RWPE2 (cell line): ENCODE results near the gene PLEKHJ1.
A peak's percentile ranks its signal among the peaks of the same experiment; 100 is the strongest.

Source experiments
- ATAC-seq: fragments of 200-7000 bp; cut with Tn5 transposase; 3 replicates; pipeline ENCODE4 v1.9.1; 2021; ENCODE audit warnings: low read depth
- DNase-seq: peaks from one replicate; pipeline ENCODE4 v3.0.0-alpha.2; 2020; ENCODE audit warnings: low spot score
- H3K27ac ChIP-seq: fragments of 450-650 bp; 2 replicates; pipeline ENCODE4 v1.5.1; 2017; ENCODE audit warnings: mild to moderate bottlenecking; ENCODE audit not compliant: poor library complexity, severe bottlenecking
- H3K27me3 ChIP-seq: fragments of 250-450 bp; sonication (Bioruptor Pico); 2 replicates; pipeline ENCODE4 v1.5.1; 2021; ENCODE audit warnings: mild to moderate bottlenecking, moderate library complexity; ENCODE audit not compliant: insufficient read depth, poor library complexity, severe bottlenecking
- H3K36me3 ChIP-seq: fragments of 250-450 bp; sonication (Bioruptor Pico); 2 replicates; pipeline ENCODE4 v1.5.1; 2020; ENCODE audit warnings: low read depth, mild to moderate bottlenecking, moderate library complexity
- H3K4me1 ChIP-seq: fragments of 250-450 bp; sonication (Bioruptor Pico); 2 replicates; pipeline ENCODE4 v1.5.1; 2021; ENCODE audit warnings: mild to moderate bottlenecking, moderate library complexity; ENCODE audit not compliant: insufficient read depth, poor library complexity, severe bottlenecking
- H3K4me3 ChIP-seq: fragments of 250-450 bp; sonication (Bioruptor Pico); 2 replicates; pipeline ENCODE4 v1.5.1; 2021; ENCODE audit warnings: mild to moderate bottlenecking, moderate library complexity; ENCODE audit not compliant: severe bottlenecking
- H3K9me3 ChIP-seq: fragments of 250-450 bp; sonication (Bioruptor Pico); 2 replicates; pipeline ENCODE4 v1.5.1; 2021; ENCODE audit warnings: mild to moderate bottlenecking, moderate library complexity; ENCODE audit not compliant: severe bottlenecking
- TF ChIP-seq, protein P1 (sequence below): fragments of 450-650 bp; IDR thresholded peaks from one replicate; pipeline ENCODE4 v1.5.1; 2017; ENCODE audit warnings: mild to moderate bottlenecking, moderate library complexity; ENCODE audit not compliant: poor library complexity, severe bottlenecking

Gene PLEKHJ1

GRCh38 chr19:2251106-2252054 is 15.3 kb upstream of the PLEKHJ1 start:
- H3K36me3 ChIP-seq = peaks cover 14% of the 10 kb centered on the region
- DNase-seq = peak; percentile 54
- H3K4me3 ChIP-seq = no peak overlapping the region
- TF ChIP-seq, protein P1, sequence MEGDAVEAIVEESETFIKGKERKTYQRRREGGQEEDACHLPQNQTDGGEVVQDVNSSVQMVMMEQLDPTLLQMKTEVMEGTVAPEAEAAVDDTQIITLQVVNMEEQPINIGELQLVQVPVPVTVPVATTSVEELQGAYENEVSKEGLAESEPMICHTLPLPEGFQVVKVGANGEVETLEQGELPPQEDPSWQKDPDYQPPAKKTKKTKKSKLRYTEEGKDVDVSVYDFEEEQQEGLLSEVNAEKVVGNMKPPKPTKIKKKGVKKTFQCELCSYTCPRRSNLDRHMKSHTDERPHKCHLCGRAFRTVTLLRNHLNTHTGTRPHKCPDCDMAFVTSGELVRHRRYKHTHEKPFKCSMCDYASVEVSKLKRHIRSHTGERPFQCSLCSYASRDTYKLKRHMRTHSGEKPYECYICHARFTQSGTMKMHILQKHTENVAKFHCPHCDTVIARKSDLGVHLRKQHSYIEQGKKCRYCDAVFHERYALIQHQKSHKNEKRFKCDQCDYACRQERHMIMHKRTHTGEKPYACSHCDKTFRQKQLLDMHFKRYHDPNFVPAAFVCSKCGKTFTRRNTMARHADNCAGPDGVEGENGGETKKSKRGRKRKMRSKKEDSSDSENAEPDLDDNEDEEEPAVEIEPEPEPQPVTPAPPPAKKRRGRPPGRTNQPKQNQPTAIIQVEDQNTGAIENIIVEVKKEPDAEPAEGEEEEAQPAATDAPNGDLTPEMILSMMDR = no peak
- H3K27me3 ChIP-seq = peaks cover 43% of the 10 kb centered on the region
- no peak for ATAC-seq
- no peaks in the 10 kb centered on the region for H3K9me3 ChIP-seq
- no peaks in the 10 kb centered on the region for H3K4me1 ChIP-seq
- H3K27ac ChIP-seq = no peak overlapping the region

DNA sequence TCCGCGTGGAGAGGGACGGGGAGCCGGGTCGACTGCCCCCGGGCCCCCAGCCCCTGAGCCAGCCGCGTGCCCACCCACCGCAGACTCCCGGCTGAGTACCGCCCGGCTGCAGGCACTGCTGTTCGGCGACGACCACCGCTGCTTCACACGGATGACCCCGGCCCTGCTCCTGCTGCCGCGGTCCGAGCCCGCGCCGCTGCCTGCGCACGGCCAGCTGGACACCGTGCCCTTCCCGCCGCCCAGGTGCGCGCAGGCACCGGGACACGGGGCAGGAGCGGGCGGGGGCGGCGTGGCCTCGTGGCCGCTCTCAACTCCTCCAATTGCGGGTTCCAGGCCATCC is 14.6 kb upstream of the PLEKHJ1 start:
- DNase-seq (no peak), ATAC-seq (no peak; the same call in 2 of the 3 replicates)
- Histone ChIP-seq H3K4me1 (no peaks in the 10 kb centered on the region), H3K9me3 (no peaks in the 10 kb centered on the region), H3K36me3 (peaks cover 20% of the 10 kb centered on the region), H3K27ac (no peak overlapping the region), H3K4me3 (no peak overlapping the region), H3K27me3 (peaks cover 43% of the 10 kb centered on the region)
- TF ChIP-seq, protein P1 = no peak

GRCh38 chr19:2249880-2250765 is 14.0 kb upstream of the PLEKHJ1 start:
- Histone ChIP-seq H3K27me3 (peaks cover 43% of the 10 kb centered on the region), H3K4me3 (no peak overlapping the region), H3K4me1 (no peaks in the 10 kb centered on the region), H3K27ac (no peak overlapping the region), H3K36me3 (peaks cover 26% of the 10 kb centered on the region), H3K9me3 (no peaks in the 10 kb centered on the region)
- ATAC-seq (peak; percentile 9; the same call in 2 of the 3 replicates), DNase-seq (peak; percentile 47)
- TF ChIP-seq, protein P1 = no peak

DNA sequence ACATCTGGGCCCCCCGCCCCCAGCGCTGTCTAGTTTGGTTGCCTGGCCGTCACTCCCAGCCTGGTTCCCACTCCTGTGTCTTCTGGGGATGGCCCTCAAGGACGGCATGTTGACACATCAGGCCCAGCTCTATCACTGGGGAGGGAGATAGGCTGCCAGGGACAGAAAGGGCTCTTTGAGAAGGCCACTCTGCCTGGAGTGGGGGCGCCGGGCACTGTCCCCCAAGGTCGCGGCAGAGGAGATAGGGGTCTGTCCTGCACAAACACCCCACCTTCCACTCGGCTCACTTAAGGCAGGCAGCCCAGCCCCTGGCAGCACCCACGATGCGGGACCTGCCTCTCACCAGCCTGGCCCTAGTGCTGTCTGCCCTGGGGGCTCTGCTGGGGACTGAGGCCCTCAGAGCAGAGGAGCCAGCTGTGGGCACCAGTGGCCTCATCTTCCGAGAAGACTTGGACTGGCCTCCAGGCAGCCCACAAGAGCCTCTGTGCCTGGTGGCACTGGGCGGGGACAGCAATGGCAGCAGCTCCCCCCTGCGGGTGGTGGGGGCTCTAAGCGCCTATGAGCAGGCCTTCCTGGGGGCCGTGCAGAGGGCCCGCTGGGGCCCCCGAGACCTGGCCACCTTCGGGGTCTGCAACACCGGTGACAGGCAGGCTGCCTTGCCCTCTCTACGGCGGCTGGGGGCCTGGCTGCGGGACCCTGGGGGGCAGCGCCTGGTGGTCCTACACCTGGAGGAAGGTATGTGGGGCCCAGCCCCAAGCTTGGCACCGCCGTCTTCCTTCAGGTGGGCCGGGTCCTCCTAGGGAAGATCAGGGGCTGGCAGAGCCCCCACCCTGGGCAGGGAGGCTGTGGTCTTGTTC is 13.1 kb upstream of the PLEKHJ1 start, which contains the start of gene AMH:
Gene AMH, plus strand, starts transcription at position 314 of the 857 bp plus-strand sequence. Its CDS starts 10 bp downstream, at position 324.
- H3K27ac ChIP-seq = no peak within 1 kb of the TSS
- peaks cover 33% of the 10 kb centered on the region for H3K36me3 ChIP-seq
- no peaks in the 10 kb centered on the region for H3K4me1 ChIP-seq
- peak; percentile 55 for DNase-seq
- TF ChIP-seq, protein P1 = no peak
- H3K9me3 ChIP-seq = no peaks in the 10 kb centered on the region
- H3K4me3 ChIP-seq = no peak within 1 kb of the TSS
- peaks cover 41% of the 10 kb centered on the region for H3K27me3 ChIP-seq
- peak; percentile 11; the same call in 2 of the 3 replicates for ATAC-seq
